GM12864 (cell line): ENCODE results near the gene SPATA6L.

Source experiments
- DNase-seq: peaks from one replicate; pipeline ENCODE4 v3.0.0-alpha.2; 2011; ENCODE audit warnings: low read depth
- H3K4me3 ChIP-seq: 2 replicates; pipeline ENCODE4 v1.5.1; 2011; ENCODE audit warnings: mild to moderate bottlenecking, low read depth, low read length, control low read depth
- TF ChIP-seq, protein P1 (sequence below): IDR thresholded peaks from 2 replicates; pipeline ENCODE4 v1.5.1; 2011; ENCODE audit warnings: low read depth, mild to moderate bottlenecking, moderate library complexity, low read length, control low read depth, inconsistent platforms; ENCODE audit errors: missing control alignments

Gene SPATA6L

GRCh38 chr9:4573634-4574389 is 92.5 kb downstream of the SPATA6L start:
- H3K4me3 ChIP-seq, result no peak overlapping the region
- TF ChIP-seq, protein P1, sequence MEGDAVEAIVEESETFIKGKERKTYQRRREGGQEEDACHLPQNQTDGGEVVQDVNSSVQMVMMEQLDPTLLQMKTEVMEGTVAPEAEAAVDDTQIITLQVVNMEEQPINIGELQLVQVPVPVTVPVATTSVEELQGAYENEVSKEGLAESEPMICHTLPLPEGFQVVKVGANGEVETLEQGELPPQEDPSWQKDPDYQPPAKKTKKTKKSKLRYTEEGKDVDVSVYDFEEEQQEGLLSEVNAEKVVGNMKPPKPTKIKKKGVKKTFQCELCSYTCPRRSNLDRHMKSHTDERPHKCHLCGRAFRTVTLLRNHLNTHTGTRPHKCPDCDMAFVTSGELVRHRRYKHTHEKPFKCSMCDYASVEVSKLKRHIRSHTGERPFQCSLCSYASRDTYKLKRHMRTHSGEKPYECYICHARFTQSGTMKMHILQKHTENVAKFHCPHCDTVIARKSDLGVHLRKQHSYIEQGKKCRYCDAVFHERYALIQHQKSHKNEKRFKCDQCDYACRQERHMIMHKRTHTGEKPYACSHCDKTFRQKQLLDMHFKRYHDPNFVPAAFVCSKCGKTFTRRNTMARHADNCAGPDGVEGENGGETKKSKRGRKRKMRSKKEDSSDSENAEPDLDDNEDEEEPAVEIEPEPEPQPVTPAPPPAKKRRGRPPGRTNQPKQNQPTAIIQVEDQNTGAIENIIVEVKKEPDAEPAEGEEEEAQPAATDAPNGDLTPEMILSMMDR, result no peak
- DNase-seq, result no peak

- H3K4me3 ChIP-seq, result no peak overlapping the region
- TF ChIP-seq, protein P1, result no peak
- no peak for DNase-seq
These were observed 93.1 kb downstream of the SPATA6L start for GRCh38 chr9:4573176-4573575.

GRCh38 chr9:4572184-4572826 is 94.0 kb downstream of the SPATA6L start:
- DNase-seq, result no peak
- TF ChIP-seq, protein P1, result no peak
- no peak overlapping the region for H3K4me3 ChIP-seq

- TF ChIP-seq, protein P1, result no peak
- no peak overlapping the region for H3K4me3 ChIP-seq
- DNase-seq, result no peak
These were observed 97.2 kb downstream of the SPATA6L start for GRCh38 chr9:4569101-4569500.

GRCh38 chr9:4567601-4568000 is 98.7 kb downstream of the SPATA6L start:
- TF ChIP-seq, protein P1, result no peak
- DNase-seq, result no peak
- no peak overlapping the region for H3K4me3 ChIP-seq

DNA sequence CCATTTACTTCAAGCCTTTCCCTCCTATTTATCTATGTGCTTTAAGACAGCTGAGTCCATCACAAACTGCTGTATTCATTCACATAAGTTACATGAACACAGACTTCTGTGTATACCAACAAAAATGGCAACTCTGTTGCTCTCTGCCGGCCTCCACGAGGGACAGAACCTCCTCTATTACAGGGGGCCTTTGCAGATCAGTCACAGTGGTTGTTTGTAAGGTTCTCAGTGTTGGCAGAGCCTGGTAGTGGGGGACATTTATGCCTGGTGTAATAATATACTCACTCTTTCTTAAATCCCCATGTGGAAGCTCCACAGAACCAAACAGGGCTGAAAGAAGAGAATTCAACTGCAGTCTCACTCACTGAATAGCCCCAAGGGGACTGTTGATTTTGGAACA is 99.5 kb downstream of the SPATA6L start:
- TF ChIP-seq, protein P1, result no peak
- DNase-seq, result no peak
- H3K4me3 ChIP-seq, result no peak overlapping the region

GRCh38 chr9:4563105-4563504 is 103.2 kb downstream of the SPATA6L start:
- no peak overlapping the region for H3K4me3 ChIP-seq
- TF ChIP-seq, protein P1, result no peak
- DNase-seq, result no peak
